CD14-positive monocyte (primary cell): ENCODE data around the gene HMX1. TPM values are rescaled to one million over a fixed set of nuclear protein-coding genes. Genes with fewer than 3 reads are reported as not detected.

Source experiments
- DNase-seq, 3 donors: peaks; one replicate each; pipeline ENCODE4 v3.0.0-alpha.2; 2011 to 2022
- H2AFZ ChIP-seq: 2 replicates; pipeline ENCODE4 v1.6.0; 2012; ENCODE audit warnings: mild to moderate bottlenecking, low read depth, low read length, inconsistent platforms; ENCODE audit not compliant: insufficient read depth, poor library complexity, severe bottlenecking
- H3K27ac ChIP-seq, 2 donors: 1 replicate in 1 of 2; 2 replicates in 1 of 2; pipeline ENCODE4 v1.5.1; 2012 to 2013; ENCODE audit warnings: low read length in 2 of 2, control low read depth in 1 of 2, inconsistent platforms in 1 of 2, low read depth in 1 of 2, mild to moderate bottlenecking in 1 of 2
- H3K27me3 ChIP-seq, 2 donors: one replicate each; pipeline versions ENCODE4 v1.6.0 to v1.6.1; 2011 to 2013; ENCODE audit warnings: low read length in 2 of 2; ENCODE audit not compliant: control insufficient read depth in 2 of 2, insufficient read depth in 2 of 2
- H3K36me3 ChIP-seq, 2 donors: replicated peaks in 1 of 2; 1 replicate in 1 of 2; 2 replicates in 1 of 2; pipeline versions ENCODE4 v1.5.1 to v1.6.1; 2012 to 2013; ENCODE audit warnings: low read length in 2 of 2, control low read depth in 1 of 2, inconsistent platforms in 1 of 2, mild to moderate bottlenecking in 1 of 2; ENCODE audit not compliant: insufficient read depth in 2 of 2, control insufficient read depth in 1 of 2
- H3K4me1 ChIP-seq, 2 donors: 1 replicate in 1 of 2; 2 replicates in 1 of 2; pipeline versions ENCODE4 v1.5.1 to v1.6.1; 2012 to 2013; ENCODE audit warnings: low read length in 2 of 2, control low read depth in 1 of 2, inconsistent platforms in 1 of 2, mild to moderate bottlenecking in 1 of 2, moderate library complexity in 1 of 2; ENCODE audit not compliant: insufficient read depth in 2 of 2, control insufficient read depth in 1 of 2
- H3K4me2 ChIP-seq: replicated peaks from 2 replicates; pipeline ENCODE3; 2012; ENCODE audit warnings: low read length, moderate library complexity, mild to moderate bottlenecking; ENCODE audit not compliant: poor library complexity, severe bottlenecking; ENCODE audit errors: extremely low read depth
- H3K4me3 ChIP-seq, 3 experiments: fragments of 200-600 bp in 1 of 3; sonication (generic) in 1 of 3; replicated peaks in 1 of 3; 1 replicate in 2 of 3; 2 replicates in 1 of 3; pipeline ENCODE4 v1.5.1; 2011 to 2013; ENCODE audit warnings: low read length in 3 of 3, mild to moderate bottlenecking in 3 of 3, control low read depth in 2 of 3, low read depth in 2 of 3, inconsistent platforms in 1 of 3, moderate library complexity in 1 of 3
- H3K79me2 ChIP-seq: 2 replicates; pipeline ENCODE4 v1.6.0; 2012; ENCODE audit warnings: mild to moderate bottlenecking, control low read depth, inconsistent platforms, low read length, moderate library complexity; ENCODE audit not compliant: insufficient read depth
- H3K9ac ChIP-seq: 2 replicates; pipeline ENCODE4 v1.6.0; 2017; ENCODE audit warnings: low read length, mild to moderate bottlenecking; ENCODE audit not compliant: insufficient read depth, poor library complexity, severe bottlenecking
- H3K9me3 ChIP-seq, 2 donors: replicated peaks in 1 of 2; 1 replicate in 1 of 2; 2 replicates in 1 of 2; pipeline versions ENCODE4 v1.5.1 to v1.6.1; 2012 to 2013; ENCODE audit warnings: low read length in 2 of 2, control low read depth in 1 of 2; ENCODE audit not compliant: control insufficient read depth in 1 of 2, insufficient read depth in 1 of 2
- H4K20me1 ChIP-seq: 2 replicates; pipeline ENCODE4 v1.6.0; 2012; ENCODE audit warnings: mild to moderate bottlenecking, low read length, control low read depth, moderate library complexity; ENCODE audit not compliant: insufficient read depth
- H3K27ac Mint-ChIP-seq, 7 donors: one replicate each; pipeline ENCODE4 v1.8.0; 2020; ENCODE audit warnings: mild to moderate bottlenecking in 7 of 7, mixed read lengths in 7 of 7, moderate library complexity in 6 of 7, inconsistent platforms in 2 of 7
- H3K27me3 Mint-ChIP-seq, 3 donors: one replicate each; pipeline ENCODE4 v1.8.0; 2021 to 2022; ENCODE audit warnings: low read depth in 3 of 3, mild to moderate bottlenecking in 3 of 3, mixed read lengths in 3 of 3, moderate library complexity in 3 of 3, inconsistent platforms in 1 of 3
- H3K36me3 Mint-ChIP-seq, 2 donors: one replicate each; pipeline ENCODE4 v1.8.0; 2020; ENCODE audit warnings: mixed read lengths in 2 of 2, inconsistent platforms in 1 of 2, mild to moderate bottlenecking in 1 of 2
- H3K4me1 Mint-ChIP-seq: one replicate; pipeline ENCODE4 v1.8.0; 2020; ENCODE audit warnings: mild to moderate bottlenecking, mixed read lengths
- H3K4me3 Mint-ChIP-seq, 2 donors: one replicate each; pipeline ENCODE4 v1.8.0; 2020; ENCODE audit warnings: mild to moderate bottlenecking in 2 of 2, mixed read lengths in 2 of 2, moderate library complexity in 1 of 2
- H3K9me3 Mint-ChIP-seq, 7 donors: one replicate each; pipeline ENCODE4 v1.8.0; 2020 to 2022; ENCODE audit warnings: mixed read lengths in 7 of 7, mild to moderate bottlenecking in 6 of 7, moderate library complexity in 6 of 7, inconsistent platforms in 2 of 7
- WGBS: methylation state at CpG from one replicate; pipeline ENCODE4 v1.1.5; 2013; ENCODE audit warnings: missing lambda C conversion rate; ENCODE audit not compliant: insufficient coverage; 5-methylcytosine and 5-hydroxymethylcytosine counted together
- intact Hi-C, 2 donors: fragments of 100-400 bp; cut with micrococcal nuclease; formaldehyde crosslinking; loops; one replicate each; pipeline versions ENCODE4 v1.15.0 to v1.15.1; 2023
- polyA plus RNA-seq, 3 donors: library from polyadenylated mRNA; depleted of rRNA in 1 of 3; unstranded in 2 of 3; stranded (reverse) in 1 of 3; fragments of 300-500 nt in 2 of 3; fragments of >200 nt in 1 of 3; fragmentation: Illumina TruSeq in 2 of 3; gene quantifications; 1 replicate in 2 of 3; 2 replicates in 1 of 3; pipeline ENCODE4 v1.2.3, GENCODE V29; 2012 to 2021
- TF ChIP-seq, protein P1 (sequence below): fragments of 200-600 bp; IDR thresholded peaks from one replicate; pipeline ENCODE4 v1.8.0; 2022; ENCODE audit warnings: antibody characterized with exemption, mild to moderate bottlenecking

HMX1 gene
- polyA plus RNA-seq, 3 donors: not detected

DNA sequence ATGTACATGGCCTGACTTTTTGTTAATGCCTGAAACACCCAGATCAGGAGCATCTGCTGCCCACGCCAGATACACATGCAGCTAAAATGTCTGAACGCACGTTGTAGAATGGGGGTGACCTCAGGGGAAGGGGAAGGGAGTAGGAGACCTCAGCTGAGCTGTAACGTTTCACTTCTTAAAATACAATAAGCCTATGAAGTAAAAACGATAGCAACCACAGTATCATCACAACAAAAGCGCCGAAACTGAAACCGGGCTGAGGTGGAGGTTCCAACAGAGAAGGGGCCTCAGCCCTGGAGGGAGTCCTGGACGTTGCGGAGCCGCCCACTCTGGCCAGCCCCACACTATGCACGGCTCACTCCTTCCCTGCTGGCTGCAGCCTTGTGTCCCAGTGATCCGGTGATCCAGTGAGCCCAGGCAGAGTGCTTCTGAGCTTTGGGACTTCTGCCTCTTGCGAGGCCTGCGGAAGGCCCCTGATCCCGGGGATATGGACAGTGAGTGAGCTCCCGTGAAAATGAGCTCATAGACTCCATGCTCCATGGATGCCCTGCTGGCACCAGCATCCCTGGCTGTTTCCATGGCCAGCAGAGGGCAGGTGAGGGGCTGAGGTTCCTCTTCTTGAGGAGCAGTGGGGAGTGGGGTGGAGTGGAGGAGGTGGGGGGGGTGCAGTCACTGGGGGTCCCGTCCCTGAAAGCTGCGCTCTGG is 52.0 kb downstream of the HMX1 start:
- Histone ChIP-seq H3K27ac (no peak overlapping the region), H3K27me3 (no peaks in the 10 kb centered on the region), H3K4me2 (no peak overlapping the region), H3K9ac (no peak overlapping the region), H3K9me3 (no peaks in the 10 kb centered on the region), H4K20me1 (no peaks in the 10 kb centered on the region), H3K4me3 (no peak overlapping the region), H2AFZ (no peak overlapping the region), H3K79me2 (no peaks in the 10 kb centered on the region), H3K4me1 (no peaks in the 10 kb centered on the region), H3K36me3 (no peaks in the 10 kb centered on the region)
- peaks cover 0 to 2% (median 0%) of the 10 kb centered on the region in 7 donors for H3K9me3 Mint-ChIP-seq
- no peak for DNase-seq
- intact Hi-C loops: no loop called here
- H3K27ac Mint-ChIP-seq: no peak overlapping the region
- H3K27me3 Mint-ChIP-seq: peaks cover 9 to 17% (median 12%) of the 10 kb centered on the region in 3 donors
- H3K4me3 Mint-ChIP-seq: no peak overlapping the region
- no peaks in the 10 kb centered on the region for H3K4me1 Mint-ChIP-seq
- TF ChIP-seq, protein P1, sequence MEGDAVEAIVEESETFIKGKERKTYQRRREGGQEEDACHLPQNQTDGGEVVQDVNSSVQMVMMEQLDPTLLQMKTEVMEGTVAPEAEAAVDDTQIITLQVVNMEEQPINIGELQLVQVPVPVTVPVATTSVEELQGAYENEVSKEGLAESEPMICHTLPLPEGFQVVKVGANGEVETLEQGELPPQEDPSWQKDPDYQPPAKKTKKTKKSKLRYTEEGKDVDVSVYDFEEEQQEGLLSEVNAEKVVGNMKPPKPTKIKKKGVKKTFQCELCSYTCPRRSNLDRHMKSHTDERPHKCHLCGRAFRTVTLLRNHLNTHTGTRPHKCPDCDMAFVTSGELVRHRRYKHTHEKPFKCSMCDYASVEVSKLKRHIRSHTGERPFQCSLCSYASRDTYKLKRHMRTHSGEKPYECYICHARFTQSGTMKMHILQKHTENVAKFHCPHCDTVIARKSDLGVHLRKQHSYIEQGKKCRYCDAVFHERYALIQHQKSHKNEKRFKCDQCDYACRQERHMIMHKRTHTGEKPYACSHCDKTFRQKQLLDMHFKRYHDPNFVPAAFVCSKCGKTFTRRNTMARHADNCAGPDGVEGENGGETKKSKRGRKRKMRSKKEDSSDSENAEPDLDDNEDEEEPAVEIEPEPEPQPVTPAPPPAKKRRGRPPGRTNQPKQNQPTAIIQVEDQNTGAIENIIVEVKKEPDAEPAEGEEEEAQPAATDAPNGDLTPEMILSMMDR: no peak
- 91% methylated on average over 14 of the region's 19 CpGs for WGBS
- H3K36me3 Mint-ChIP-seq: no peaks in the 10 kb centered on the region

DNA sequence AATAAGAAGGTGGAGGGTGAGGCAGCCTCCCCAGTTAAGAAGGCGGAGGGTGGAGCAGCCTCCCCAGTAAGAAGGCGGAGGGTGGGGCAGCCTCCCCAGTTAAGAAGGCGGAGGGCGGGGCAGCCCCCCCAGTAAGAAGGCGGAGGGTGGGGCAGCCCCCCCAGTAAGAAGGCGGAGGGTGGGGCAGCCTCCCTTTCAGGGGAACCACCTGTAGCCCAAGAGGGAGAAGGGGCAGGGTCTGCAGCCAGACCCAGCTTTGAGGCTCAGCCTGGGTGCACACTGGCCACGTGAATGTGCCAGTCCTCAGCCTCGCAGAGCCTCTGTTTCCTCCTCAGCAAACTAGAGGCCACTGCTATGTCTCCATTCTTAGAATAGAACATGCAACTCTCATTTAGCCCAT is 52.6 kb downstream of the HMX1 start:
- Histone ChIP-seq H3K36me3 (no peaks in the 10 kb centered on the region), H4K20me1 (no peaks in the 10 kb centered on the region), H3K79me2 (no peaks in the 10 kb centered on the region), H3K27me3 (no peaks in the 10 kb centered on the region), H3K4me2 (no peak overlapping the region), H3K4me3 (no peak overlapping the region), H3K9ac (no peak overlapping the region), H3K4me1 (no peaks in the 10 kb centered on the region), H3K27ac (no peak overlapping the region), H2AFZ (no peak overlapping the region), H3K9me3 (no peaks in the 10 kb centered on the region)
- no peak overlapping the region for H3K27ac Mint-ChIP-seq
- intact Hi-C loops: no loop called here
- H3K27me3 Mint-ChIP-seq: peaks cover 9 to 17% (median 12%) of the 10 kb centered on the region in 3 donors
- H3K4me3 Mint-ChIP-seq: no peak overlapping the region
- WGBS: 76% methylated on average over 3 of the region's 8 CpGs
- no peaks in the 10 kb centered on the region for H3K4me1 Mint-ChIP-seq
- no peak for DNase-seq
- TF ChIP-seq, protein P1: no peak
- H3K36me3 Mint-ChIP-seq: no peaks in the 10 kb centered on the region
- peaks cover 0 to 2% (median 0%) of the 10 kb centered on the region in 7 donors for H3K9me3 Mint-ChIP-seq
